Activated naive CD8-positive, alpha-beta T cell treated with anti-CD3 and anti-CD28 coated beads for 36 hours (primary cell): ENCODE measurements around the gene ENG. TPM values are rescaled to one million over a fixed set of nuclear protein-coding genes. Genes with fewer than 3 reads are reported as not detected.

Experiments
- total RNA-seq, 2 experiments: library from RNA; stranded (reverse); gene quantifications; one replicate each; pipeline ENCODE4 v1.2.3, GENCODE V29; 2021

ENG gene
- total RNA-seq, 2 experiments from 2014 or later = 17.7 to 18.8 TPM

Other genes starting within 250 kb of the ENG start
- 10 to 100 TPM; 18.8 to 19.9 TPM for gene STXBP1, start 242.4 kb downstream of the ENG start, total RNA-seq
- not detected for gene CFAP157, start 147.7 kb downstream of the ENG start, total RNA-seq
- gene PTRH1, start 139.0 kb downstream of the ENG start, total RNA-seq = 10 to 100 TPM; 19.7 to 21.2 TPM
- 1 to 10 TPM; 1.3 to 1.4 TPM for gene TTC16, start 138.6 kb downstream of the ENG start, total RNA-seq
- gene TOR2A, start 119.4 kb downstream of the ENG start, total RNA-seq = 10 to 100 TPM; 17.7 to 18.1 TPM
- 10 to 100 TPM; 20.4 to 21.5 TPM for gene SH2D3C, start 76.0 kb downstream of the ENG start, total RNA-seq
- gene CDK9, start 68.6 kb downstream of the ENG start, total RNA-seq = 10 to 100 TPM; 85.2 to 94.2 TPM
- 10 to 100 TPM; 86.3 to 88.0 TPM for gene FPGS, start 51.8 kb downstream of the ENG start, total RNA-seq
- 10 to 100 TPM in 1 of 2 experiments, 1 to 10 TPM in 1; 9.9 to 11.7 TPM for gene AK1, start 23.0 kb upstream of the ENG start, total RNA-seq
- gene ST6GALNAC6, start 44.9 kb upstream of the ENG start, total RNA-seq = 10 to 100 TPM; 44.5 to 45.1 TPM
- gene ST6GALNAC4, start 62.4 kb upstream of the ENG start, total RNA-seq = 10 to 100 TPM; 45.3 to 51.2 TPM
- gene PIP5KL1, start 76.1 kb upstream of the ENG start, total RNA-seq = 1 to 10 TPM; 2.3 to 3.2 TPM
- gene DPM2, start 83.2 kb upstream of the ENG start, total RNA-seq = 10 to 100 TPM; 55.4 to 57.6 TPM
- 10 to 100 TPM; 77.2 to 83.8 TPM for gene EEIG1, start 126.3 kb upstream of the ENG start, total RNA-seq
- gene NAIF1, start 212.7 kb upstream of the ENG start, total RNA-seq = 10 to 100 TPM; 11.2 to 12.0 TPM
- gene SLC25A25, start 213.6 kb upstream of the ENG start, total RNA-seq = 10 to 100 TPM; 13.0 to 14.5 TPM